LoVo (cell line): Measurements from ENCODE around the gene GORAB.

ENCODE experiments used
- DNase-seq: peaks from one replicate; pipeline ENCODE4 v3.0.0-alpha.2; 2016; ENCODE audit warnings: low spot score

Gene GORAB

GRCh38 chr1:170592591-170593111 is 60.7 kb downstream of the GORAB start:
- no peak for DNase-seq

- DNase-seq, result no peak
Measured at GRCh38 chr1:170593173-170594011, 61.4 kb downstream of the GORAB start.

GRCh38 chr1:170594066-170594626 is 62.2 kb downstream of the GORAB start:
- DNase-seq, result no peak

GRCh38 chr1:170596701-170597100 is 64.7 kb downstream of the GORAB start:
- DNase-seq, result no peak

GRCh38 chr1:170598618-170599017 is 66.7 kb downstream of the GORAB start:
- DNase-seq, result no peak

GRCh38 chr1:170599033-170599432 is 67.1 kb downstream of the GORAB start:
- DNase-seq, result no peak

GRCh38 chr1:170601866-170602265 is 69.9 kb downstream of the GORAB start:
- no peak for DNase-seq
